GM11168 (cell line): Measurements from ENCODE around the gene HS1BP3.

Source experiments
- in situ Hi-C: fragments of 300-500 bp; cut with MboI; formaldehyde crosslinking; loops from one replicate; pipeline ENCODE4 v1.12.0; 2022; ENCODE audit warnings: low sequenced_read_pairs; ENCODE audit not compliant: unreplicated experiment

Gene HS1BP3

DNA sequence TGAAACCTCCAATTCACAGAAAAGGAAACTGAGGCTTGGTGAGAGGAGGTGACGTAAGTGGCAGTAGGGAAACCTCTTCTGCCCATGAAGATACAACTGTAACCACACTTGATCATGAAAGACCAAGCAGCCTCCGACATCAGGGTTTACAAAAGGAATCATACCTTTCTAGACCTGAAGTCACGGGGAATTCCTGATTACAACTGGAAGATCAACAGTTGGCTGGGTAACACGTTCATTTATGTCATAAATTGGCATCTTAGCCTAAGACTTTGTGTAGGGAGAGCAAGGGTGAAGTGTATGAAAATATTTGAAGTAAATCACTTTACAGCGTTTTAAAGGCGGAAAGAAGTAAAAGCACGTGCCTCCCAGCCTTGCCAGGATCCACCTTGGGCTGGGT, 922 bp downstream of the HS1BP3 start:
- in situ Hi-C loops = loop anchor here (25.0 kb wide), 1 partner anchor 413 kb away; the partner anchor contains the start of gene SDC1

DNA sequence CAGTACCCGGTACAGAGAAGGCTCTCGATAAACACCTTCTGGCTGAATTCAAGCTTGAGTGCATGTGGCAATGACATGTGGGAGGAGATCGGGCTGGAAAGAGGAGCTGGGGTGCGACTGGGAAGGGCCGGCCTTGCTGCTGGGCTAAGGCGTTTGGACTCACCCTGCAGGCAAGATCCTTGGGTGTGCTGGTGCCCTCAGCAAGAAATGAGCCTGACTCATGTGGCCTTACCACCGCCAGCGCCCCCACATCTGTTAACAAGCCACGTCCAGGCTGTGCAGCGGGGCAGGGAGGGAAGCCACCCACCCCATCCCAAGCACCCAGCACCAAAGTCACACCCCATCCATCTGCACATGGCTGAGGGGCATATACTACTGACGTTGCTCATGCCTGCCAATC, 1.3 kb downstream of the HS1BP3 start:
- in situ Hi-C loops = loop anchor here (25.0 kb wide), 1 partner anchor 412 kb away; the partner anchor contains the start of gene SDC1

DNA sequence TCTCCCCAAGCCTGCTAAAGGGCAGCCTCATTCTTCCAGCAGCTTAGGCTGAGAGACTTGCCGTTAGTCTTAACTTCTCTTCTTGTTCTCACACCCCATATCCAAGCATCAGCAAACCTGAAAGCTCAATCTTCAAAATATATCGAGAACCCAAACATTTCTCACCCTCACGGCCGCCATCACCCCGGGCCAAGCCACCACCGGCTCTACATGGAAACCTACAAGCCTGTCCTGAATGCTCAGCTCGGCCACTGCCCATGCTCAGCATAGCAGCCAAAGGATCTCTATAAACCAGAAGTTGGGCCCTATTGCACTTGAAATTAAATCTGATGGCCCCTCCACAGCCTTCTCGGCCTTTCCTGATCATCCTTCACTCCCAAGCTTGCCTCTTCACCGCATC, 2.1 kb downstream of the HS1BP3 start:
- in situ Hi-C loops = loop anchor here (25.0 kb wide), 1 partner anchor 412 kb away; the partner anchor contains the start of gene SDC1

DNA sequence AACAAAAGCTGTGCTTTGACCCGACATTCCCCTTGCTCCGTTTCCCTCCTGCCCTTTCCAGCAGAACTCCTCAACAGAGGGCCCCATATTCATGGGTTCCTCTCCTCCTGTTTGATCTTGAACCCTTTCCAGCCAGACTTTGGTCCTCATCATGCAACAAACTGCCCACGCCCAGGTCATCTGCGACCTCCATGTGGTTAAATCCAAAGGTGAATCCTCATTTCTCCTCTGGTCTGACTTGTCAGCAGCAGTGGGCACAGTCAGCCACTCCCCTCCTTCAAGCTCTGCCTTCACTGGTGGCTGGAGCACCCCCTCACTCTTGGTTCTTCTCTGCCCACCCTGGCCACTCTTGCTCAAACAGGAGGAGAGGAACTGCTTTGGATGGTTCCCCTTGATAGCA, 2.7 kb downstream of the HS1BP3 start:
- in situ Hi-C loops = loop anchor here (25.0 kb wide), 1 partner anchor 411 kb away; the partner anchor contains the start of gene SDC1

DNA sequence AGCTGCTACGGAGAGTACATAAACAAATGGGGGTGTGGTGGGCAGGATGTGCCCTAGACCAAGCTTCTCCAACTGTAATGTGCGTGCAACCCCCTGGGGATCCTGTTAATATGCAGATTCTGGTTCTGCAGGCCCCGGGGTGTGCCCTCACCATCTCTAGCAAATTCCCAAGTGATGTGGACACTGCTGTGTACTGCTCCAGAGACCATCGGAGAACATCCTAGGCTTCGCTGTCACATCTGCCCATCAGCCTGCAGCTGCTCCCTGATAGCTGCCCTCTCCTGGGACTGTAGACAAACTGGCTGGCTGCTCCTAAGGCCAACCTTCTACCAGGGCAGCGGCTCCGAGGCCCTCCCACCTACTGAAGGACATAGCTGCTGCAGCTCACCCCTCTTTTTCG, 3.2 kb downstream of the HS1BP3 start:
- in situ Hi-C loops = loop anchor here (25.0 kb wide), 1 partner anchor 410 kb away; the partner anchor contains the start of gene SDC1

DNA sequence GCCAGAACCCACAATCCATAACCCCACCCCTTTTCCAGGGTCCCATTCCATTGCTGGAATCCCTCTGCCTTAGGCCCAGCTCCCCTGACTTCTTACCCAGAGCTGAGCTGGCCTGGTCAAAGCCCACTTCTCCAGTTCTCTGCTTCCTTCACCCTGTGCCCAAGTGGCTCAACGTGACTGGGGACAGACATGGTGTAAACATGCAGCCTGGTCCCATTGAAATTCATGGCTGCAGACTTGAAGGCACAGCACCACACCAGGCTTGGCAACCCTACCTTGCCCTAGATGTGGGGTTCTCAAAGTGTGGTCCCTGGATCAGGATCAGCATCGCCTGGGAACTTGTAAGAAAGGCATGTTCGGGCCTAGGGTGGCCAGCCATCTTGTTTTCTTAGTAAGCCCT, 3.7 kb downstream of the HS1BP3 start:
- in situ Hi-C loops = loop anchor here (25.0 kb wide), 1 partner anchor 410 kb away; the partner anchor contains the start of gene SDC1

DNA sequence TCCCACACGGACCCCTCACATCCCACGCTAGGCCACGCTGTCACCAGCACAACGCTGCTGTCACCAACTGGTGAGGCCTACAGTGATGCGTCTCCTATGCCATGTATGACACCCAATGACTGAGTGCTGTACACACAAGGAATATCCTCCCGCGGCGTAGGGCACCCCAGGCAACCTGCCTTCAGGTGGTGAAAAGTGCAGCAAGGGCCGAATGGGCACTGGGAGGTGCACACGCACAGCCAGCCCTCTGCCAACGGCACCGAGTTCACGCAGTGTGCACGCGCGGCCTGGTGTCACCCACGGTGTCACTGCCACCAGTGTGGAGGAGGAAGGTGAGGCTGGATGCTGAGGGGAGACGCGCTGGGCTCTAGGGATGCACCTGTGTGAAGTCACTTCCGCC, 4.5 kb downstream of the HS1BP3 start:
- in situ Hi-C loops = loop anchor here (25.0 kb wide), 1 partner anchor 409 kb away; the partner anchor contains the start of gene SDC1

DNA sequence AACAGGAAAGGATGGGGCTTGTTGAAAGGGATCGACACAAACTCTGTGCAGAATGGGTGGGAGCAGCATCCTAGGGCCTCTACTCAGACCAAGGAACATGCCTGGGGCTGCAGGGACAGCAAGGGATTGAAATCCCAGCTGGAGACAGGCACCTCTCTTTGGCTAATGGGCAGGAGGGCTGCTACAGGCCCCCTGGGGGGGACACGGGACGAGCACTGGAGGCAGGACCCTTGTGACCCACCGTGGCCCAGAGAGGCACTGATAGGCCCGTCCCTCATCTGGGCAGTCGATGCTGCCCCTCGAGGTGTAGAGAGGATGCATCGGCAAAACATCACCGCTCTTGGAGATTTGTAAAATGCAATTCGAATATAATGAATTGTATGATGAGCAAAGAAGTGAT, 5.1 kb downstream of the HS1BP3 start:
- in situ Hi-C loops = loop anchor here (25.0 kb wide), 1 partner anchor 408 kb away; the partner anchor contains the start of gene SDC1

DNA sequence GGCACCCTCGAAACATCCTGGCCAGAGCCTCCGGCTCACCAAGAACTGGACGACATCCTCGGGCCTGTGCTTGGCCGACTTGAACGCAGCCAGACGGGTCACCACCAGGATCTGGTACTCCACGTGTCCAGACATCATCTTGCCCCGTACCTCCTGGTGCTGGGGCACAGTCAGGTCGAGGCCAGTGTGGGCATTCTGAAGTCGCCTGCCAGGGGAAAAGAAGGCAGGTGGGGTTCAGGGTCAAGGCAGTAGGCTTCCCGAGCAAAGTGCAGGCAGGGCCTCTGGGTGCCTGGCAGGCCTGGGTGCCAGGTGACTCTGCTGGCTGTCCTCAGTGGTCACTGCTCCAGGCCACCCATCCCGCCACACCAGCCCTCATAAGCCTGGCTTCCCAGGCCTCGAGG, 5.6 kb downstream of the HS1BP3 start:
- in situ Hi-C loops = loop anchor here (25.0 kb wide), 1 partner anchor 408 kb away; the partner anchor contains the start of gene SDC1

DNA sequence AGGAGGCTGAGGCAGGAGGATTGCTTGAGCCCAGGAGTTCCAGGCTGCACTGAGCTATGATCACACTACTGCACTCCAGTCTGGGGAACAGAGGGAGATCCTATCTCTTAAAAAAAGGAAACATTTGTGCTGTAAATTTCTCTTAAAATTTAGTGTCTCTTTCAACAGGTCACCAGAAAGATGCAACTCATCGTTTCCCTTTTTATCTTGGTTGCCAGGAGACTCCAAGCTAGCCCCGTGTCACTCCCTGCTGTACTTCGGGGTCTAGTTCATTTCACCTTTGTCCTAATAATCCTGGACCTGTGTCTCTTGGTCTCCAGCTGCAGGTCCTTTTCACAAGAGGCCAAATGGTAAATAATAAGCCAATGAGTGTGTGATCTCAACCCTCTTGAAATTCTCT, 7.1 kb downstream of the HS1BP3 start:
- in situ Hi-C loops = loop anchor here (25.0 kb wide), 1 partner anchor 407 kb away; the partner anchor contains the start of gene SDC1

DNA sequence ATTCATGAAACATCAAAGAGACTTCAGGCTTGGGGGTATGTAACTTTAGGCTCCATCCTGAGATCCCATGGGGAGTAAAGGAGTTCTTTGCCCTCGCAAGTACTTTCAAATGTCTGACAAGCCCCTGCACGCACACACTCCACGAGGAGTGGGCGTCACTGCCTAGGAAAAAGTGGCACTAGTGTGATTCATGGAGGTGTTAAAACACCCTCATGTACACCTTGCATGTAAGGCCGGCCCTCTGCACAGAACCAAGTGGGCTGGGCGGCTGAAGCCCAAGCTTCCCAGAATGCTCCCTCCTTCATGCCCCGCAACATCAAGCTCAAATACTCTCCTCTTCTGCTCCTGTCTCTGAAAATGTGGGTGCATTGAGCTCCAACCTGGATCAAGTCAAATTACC, 7.8 kb downstream of the HS1BP3 start:
- in situ Hi-C loops = loop anchor here (25.0 kb wide), 1 partner anchor 406 kb away; the partner anchor contains the start of gene SDC1

DNA sequence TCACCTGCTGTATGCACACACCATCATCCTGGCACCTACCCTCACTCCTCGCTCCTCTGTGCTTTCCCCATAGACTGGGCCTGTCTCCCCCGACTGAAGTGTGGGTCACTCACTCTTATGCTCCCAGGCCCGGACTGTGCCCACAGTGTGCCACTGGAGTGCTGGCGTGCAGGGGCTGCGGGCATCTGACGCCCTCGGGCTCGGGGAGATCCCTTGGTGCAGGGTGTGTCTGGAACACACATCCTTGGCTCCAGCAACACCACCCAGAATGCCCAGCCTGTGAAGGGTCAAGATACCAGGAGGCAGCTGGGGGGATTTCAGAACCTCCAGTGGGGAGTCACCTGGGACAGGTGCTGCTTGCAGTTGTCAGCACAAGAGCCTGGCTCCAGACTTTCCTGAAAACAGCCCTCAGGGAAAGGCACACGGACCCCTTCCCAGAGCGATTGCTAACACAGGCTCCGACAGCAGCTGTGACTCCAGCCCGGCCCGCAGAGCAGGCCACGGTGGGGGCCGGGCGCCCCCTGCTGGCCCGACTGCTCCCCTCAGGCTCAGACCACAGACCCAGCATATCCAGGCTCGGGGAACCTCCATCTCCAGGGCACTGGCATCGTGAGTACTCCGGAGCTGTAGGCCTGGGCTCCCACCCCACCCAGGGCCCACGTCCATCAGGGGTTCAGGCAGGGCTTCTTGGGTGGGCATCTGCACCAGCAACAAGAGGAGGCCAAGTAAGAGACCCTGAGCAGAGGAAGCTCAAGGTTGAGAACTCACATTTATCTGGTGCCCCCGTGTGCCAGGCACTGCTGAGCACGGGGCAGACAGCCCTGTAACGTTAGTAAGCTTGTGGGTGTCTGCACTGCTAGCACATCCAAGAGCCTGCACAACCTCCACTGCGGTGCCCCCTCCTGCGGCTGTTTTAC, 8.6 kb downstream of the HS1BP3 start:
- in situ Hi-C loops = loop anchor here (25.0 kb wide), 1 partner anchor 405 kb away; the partner anchor contains the start of gene SDC1

DNA sequence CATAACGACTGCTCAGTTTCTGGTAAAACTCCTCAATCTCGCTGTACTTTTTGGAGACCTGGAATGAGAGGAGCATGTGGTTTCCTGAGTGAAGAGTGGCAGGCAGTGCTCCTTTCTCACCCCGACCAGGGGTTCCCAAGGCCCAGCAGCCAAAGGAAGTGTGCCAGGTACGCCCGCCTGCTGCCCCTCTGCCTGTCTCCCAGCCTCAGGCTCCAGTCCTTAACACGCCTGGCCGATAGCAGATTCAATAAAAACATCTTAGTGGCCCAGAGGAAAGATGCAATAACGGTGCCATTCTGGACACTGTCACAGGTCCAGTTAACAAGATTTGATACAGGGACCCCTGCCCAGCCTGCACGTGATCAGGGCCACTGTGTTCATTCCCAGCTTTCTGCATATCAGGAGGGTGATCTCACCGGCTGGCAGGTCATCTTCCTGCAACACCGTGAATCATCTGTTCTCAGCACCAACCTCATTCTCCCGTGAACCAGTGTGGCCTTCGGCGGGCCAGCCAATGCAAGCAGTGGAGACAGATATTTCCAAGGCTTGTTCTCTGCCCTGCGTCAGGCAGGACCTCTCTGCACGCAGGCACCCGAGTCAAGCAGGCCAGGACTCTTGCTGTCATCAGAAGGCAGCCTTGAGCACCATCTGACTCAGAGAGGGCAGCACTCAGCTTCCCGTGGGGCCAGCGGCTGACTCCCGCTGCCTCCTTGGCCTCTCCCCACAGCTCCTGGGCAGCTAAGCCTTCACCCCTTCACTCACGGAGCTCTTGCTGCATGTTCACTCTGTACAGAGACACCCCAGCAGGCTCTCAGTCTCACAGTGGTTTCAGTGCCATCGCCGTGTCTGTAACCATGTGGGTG, 9.5 kb downstream of the HS1BP3 start:
- in situ Hi-C loops = loop anchor here (25.0 kb wide), 1 partner anchor 404 kb away; the partner anchor contains the start of gene SDC1

DNA sequence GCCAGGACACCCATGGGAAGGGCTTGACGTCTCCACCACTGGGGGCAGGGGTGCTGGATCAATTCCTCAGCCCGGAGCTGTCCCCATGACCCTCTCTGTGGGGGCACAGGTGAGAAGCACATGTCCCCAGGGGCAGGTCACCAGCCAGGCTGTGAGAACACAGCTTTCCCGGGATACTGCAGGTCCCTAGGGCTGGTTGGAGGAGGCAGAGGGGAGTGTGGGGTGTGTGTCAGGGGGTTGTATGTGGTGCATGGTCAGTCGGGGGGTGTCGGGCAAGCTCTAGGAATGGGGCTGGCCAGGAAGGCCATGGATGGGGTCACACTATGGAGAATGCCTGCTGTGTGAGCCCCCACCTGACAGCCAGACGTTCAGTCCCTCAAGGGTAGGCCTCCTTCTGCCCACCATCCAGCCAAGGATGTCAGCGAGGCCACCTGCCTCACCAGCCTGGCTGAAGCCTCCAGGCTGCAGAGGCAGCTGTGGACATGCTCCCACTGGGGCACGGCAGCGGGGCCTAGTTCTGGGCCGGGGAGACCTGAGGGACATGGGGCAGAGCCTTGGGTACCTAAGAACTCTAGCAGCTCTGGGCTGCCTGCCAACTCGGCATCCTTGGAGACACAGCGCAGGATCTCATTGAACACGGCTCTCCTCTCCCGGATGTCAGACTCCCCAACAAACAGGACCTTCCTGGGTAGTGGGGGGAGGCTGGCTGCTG, 10.3 kb downstream of the HS1BP3 start:
- in situ Hi-C loops = loop anchor here (25.0 kb wide), 1 partner anchor 403 kb away; the partner anchor contains the start of gene SDC1

DNA sequence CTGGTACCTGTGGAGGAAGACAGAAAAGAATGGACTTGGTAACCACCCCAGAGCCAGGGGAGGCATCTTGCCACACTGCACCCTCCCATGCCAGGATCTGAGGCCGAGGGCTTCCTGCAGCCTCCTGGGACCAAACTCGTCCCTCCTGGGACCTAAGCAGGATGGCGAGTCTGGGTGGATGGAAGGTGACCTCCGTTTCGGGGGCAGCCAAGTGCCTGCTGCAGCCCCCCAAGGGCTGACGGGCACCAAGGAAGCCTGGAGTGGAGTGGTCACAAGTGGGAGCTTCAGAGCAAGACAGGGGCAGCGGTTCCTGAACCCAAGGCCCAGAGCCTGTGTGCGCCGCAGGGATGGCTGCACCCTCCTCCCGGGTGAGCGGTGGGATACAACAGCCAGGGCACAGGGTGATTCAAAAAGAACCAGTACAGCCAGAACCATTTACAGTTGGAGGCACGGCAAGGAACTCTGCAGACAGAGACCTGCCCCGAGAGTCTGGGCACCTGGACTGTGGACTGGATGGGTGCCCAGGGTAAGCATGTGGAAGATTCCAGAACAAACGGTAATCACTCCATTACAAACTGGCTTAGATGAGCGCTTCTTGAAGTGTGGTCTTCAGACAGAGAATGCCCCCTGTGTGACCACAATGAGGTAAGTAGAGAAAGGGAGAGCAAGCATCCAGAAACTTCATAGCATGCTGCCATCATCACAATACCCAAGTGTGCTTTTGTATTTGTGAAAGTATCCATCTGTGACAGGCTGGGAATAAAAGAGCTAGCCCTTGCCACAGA, 12.1 kb downstream of the HS1BP3 start:
- in situ Hi-C loops = loop anchor here (25.0 kb wide), 1 partner anchor 402 kb away; the partner anchor contains the start of gene SDC1

DNA sequence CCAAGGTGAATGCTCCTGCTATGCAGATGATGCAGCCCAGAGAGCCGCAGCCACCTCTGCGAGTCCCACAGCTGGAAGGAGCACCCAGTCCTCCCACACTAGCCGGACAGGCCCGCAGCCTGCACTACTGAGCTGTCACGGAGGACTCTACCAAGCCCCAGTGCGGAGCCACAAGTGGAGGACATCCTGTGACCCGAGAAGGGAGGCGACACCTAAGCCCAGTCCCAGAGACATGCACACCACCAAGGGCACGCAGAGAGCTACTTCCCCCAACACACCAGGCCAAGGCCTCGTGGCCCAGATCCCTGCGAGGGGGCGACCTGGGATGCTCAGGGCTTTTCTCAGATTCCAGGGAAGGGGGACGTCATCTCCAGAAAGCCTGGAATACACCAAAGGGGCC, 12.9 kb downstream of the HS1BP3 start:
- in situ Hi-C loops = loop anchor here (25.0 kb wide), 1 partner anchor 401 kb away; the partner anchor contains the start of gene SDC1

DNA sequence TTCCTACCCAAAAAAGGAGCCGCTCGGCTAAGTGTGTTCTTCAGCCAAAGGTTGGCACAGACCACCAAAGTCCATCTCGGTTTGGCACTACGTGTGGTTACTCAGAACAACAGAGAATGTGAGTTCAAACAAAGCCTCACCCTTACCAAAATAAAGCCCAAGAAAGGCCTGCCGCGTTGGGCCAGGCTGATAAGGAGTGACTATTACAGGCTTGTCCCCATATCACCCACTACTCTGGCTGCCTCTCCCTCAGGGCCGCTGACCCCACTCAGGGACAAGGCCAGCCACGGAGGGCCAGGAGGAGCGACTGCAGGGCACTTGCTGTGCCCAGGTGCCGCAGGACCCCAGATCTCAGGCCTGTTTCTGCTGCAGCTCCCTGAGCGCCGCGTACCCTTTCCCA, 13.8 kb downstream of the HS1BP3 start:
- in situ Hi-C loops = loop anchor here (25.0 kb wide), 1 partner anchor 400 kb away; the partner anchor contains the start of gene SDC1
